Measurements from ENCODE around the gene AFAP1.

- TF ChIP-seq CTCF (IDR thresholded peaks at IDR 0.05): no peak
- no peak for TF ChIP-seq POLR2A (IDR thresholded peaks at IDR 0.05)
These were observed 141.3 kb downstream of the AFAP1 start for GRCh38 chr4:7798178-7798995.

All from esophagus squamous epithelium (tissue), 4 donors.